Measurements from ENCODE around the gene IRS1.

Gene IRS1

GRCh38 chr2:226694149-226694548 lies 105.5 kb downstream of the IRS1 start:
- TF ChIP-seq, protein P1, sequence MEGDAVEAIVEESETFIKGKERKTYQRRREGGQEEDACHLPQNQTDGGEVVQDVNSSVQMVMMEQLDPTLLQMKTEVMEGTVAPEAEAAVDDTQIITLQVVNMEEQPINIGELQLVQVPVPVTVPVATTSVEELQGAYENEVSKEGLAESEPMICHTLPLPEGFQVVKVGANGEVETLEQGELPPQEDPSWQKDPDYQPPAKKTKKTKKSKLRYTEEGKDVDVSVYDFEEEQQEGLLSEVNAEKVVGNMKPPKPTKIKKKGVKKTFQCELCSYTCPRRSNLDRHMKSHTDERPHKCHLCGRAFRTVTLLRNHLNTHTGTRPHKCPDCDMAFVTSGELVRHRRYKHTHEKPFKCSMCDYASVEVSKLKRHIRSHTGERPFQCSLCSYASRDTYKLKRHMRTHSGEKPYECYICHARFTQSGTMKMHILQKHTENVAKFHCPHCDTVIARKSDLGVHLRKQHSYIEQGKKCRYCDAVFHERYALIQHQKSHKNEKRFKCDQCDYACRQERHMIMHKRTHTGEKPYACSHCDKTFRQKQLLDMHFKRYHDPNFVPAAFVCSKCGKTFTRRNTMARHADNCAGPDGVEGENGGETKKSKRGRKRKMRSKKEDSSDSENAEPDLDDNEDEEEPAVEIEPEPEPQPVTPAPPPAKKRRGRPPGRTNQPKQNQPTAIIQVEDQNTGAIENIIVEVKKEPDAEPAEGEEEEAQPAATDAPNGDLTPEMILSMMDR (IDR thresholded peaks at IDR 0.05; ENCODE audit: control extremely low read depth, extremely low read depth, low read depth, missing control alignments) = no peak
- CTCF ChIA-PET = no interaction called here
- POLR2A ChIA-PET = no interaction called here
- DNase-seq (ENCODE audit: extremely low spot score) = no peak

DNA sequence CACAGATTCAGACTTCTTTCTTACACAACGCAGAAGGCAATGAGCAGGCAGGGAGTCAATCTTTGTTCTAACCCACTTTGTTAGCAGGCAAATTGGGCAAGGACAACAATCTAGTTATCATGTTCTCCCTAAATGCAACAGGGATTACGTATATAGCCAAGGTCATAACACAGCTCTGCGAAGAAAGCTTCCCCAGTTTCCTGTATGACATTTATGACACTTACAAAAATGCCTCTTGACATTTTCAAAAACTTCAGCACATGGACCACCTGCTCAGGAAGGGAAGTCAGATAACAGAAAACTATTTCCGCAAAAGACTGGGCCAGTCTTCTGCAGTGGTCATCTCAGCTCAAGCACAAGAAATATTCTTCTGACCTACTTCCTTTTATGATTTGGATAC lies 106.1 kb downstream of the IRS1 start:
- ChIA-PET CTCF (no interaction called here), POLR2A (no interaction called here)
- no peak for DNase-seq (ENCODE audit: extremely low spot score)
- TF ChIP-seq, protein P1 (IDR thresholded peaks at IDR 0.05; ENCODE audit: control extremely low read depth, extremely low read depth, low read depth, missing control alignments) = no peak

GRCh38 chr2:226692521-226693126 lies 107.0 kb downstream of the IRS1 start:
- ChIA-PET CTCF (no interaction called here), POLR2A (no interaction called here)
- TF ChIP-seq, protein P1 (IDR thresholded peaks at IDR 0.05; ENCODE audit: control extremely low read depth, extremely low read depth, low read depth, missing control alignments) = no peak
- no peak for DNase-seq (ENCODE audit: extremely low spot score)

DNA sequence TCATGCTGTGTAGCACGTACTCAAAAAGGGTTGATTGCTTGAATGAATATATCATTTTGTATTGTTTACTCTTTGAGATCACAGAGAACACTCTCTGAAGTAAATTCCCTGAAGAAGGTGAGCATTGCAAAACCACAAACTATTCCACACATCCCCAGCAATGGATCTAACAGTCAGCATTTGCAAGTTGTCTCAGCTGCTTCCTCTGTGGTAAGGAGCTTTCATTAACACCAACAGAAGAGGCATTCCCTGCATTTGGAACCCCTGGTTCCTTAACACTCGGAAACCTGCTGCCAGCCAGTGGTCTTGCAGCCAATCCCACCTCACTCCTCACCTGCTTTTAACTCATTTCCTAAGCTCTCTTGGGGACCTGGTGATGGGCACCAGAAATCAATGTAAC lies 108.4 kb downstream of the IRS1 start:
- TF ChIP-seq, protein P1 (IDR thresholded peaks at IDR 0.05; ENCODE audit: control extremely low read depth, extremely low read depth, low read depth, missing control alignments) = no peak
- POLR2A ChIA-PET = no interaction called here
- CTCF ChIA-PET = interaction anchor here (1.3 to 1.5 kb wide), 3 partner anchors 9 to 73 kb away, joined by 3 to 4 read pairs (median 3); no protein-coding TSS in a partner anchor
- DNase-seq (ENCODE audit: extremely low spot score) = no peak

DNA sequence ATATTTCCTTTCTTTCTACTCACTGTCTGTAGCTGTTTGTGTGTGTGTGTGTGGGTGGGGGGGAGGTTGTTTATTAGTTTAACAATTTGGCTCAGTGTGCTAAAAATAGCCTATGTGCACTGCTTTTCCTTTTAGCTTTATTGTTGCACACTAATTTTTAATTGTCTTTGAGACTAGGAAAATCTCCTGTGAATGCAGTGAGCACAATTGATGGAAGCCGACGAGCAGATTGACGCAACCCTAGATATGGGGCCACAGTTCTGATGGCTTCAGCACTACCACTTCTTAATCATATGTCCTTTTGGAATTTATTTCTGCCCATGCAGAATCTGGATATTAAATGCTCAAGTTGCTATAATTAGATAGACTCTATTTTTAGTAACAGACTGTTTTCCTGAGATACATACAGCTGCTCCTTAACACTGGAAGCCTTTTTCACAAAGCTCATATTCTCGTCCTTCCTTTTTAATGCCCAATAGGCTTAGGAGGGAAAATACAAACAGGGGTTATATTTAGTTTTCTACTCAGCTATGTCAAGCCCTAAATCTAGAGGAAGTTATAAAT lies 109.1 kb downstream of the IRS1 start:
- TF ChIP-seq, protein P1 (IDR thresholded peaks at IDR 0.05; ENCODE audit: control extremely low read depth, extremely low read depth, low read depth, missing control alignments) = no peak
- ChIA-PET POLR2A (no interaction called here), CTCF (interaction anchor here (1.3 to 1.5 kb wide), 3 partner anchors 9 to 74 kb away, joined by 3 to 4 read pairs (median 3); no protein-coding TSS in a partner anchor)
- DNase-seq (ENCODE audit: extremely low spot score) = no peak

- no peak for DNase-seq (ENCODE audit: extremely low spot score)
- POLR2A ChIA-PET = no interaction called here
- CTCF ChIA-PET = no interaction called here
- TF ChIP-seq, protein P1 (IDR thresholded peaks at IDR 0.05; ENCODE audit: control extremely low read depth, extremely low read depth, low read depth, missing control alignments) = no peak
These were observed 111.9 kb downstream of the IRS1 start for GRCh38 chr2:226687641-226688253.

Data from GM10248 (cell line).